Upper lobe of right lung (tissue), 1 donor: Measurements from ENCODE around the gene NGEF. TPM values are rescaled to one million over a fixed set of nuclear protein-coding genes. Genes with fewer than 3 reads are reported as not detected.
A peak's percentile ranks its signal among the peaks of the same experiment; 100 is the strongest.

Experiments
- ATAC-seq: fragments of 200-7000 bp; cut with Tn5 transposase; one replicate; pipeline ENCODE4 v1.9.1; 2020; ENCODE audit warnings: mild to moderate bottlenecking, moderate library complexity
- DNase-seq: peaks from one replicate; pipeline ENCODE4 v3.0.0-alpha.2; 2020
- H3K27ac ChIP-seq: fragments of 200-600 bp; one replicate; pipeline ENCODE4 v1.8.0; 2022
- H3K27me3 ChIP-seq: fragments of 200-600 bp; one replicate; pipeline ENCODE4 v1.8.0; 2022; ENCODE audit warnings: mild to moderate bottlenecking
- H3K36me3 ChIP-seq: fragments of 200-600 bp; one replicate; pipeline ENCODE4 v1.8.0; 2022
- H3K4me1 ChIP-seq: fragments of 200-600 bp; one replicate; pipeline ENCODE4 v1.8.0; 2022
- H3K4me3 ChIP-seq: fragments of 200-600 bp; one replicate; pipeline ENCODE4 v1.8.0; 2022; ENCODE audit warnings: mild to moderate bottlenecking
- H3K9me3 ChIP-seq: fragments of 200-600 bp; one replicate; pipeline ENCODE4 v1.8.0; 2022
- CTCF ChIP-seq: fragments of 200-600 bp; IDR thresholded peaks from one replicate; pipeline ENCODE4 v1.8.0; 2022; ENCODE audit warnings: antibody characterized with exemption
- intact Hi-C: fragments of 100-400 bp; cut with DNase I; formaldehyde crosslinking; loops from one replicate; pipeline ENCODE4 v1.11.0; 2022
- total RNA-seq: library from RNA; stranded (reverse); fragmentation: NEBNext Ultra II Directional; extraction: Animal tissue kit (Norgen Biotek cat#: 25700); gene quantifications from one replicate; pipeline ENCODE4 v1.2.1, GENCODE V29; 2021
- donor health status: DM: no; HTN: yes; CAD: no; lungs with severe emphysema.

The NGEF gene
- total RNA-seq, 1 donor from 2014 or later: not detected

DNA sequence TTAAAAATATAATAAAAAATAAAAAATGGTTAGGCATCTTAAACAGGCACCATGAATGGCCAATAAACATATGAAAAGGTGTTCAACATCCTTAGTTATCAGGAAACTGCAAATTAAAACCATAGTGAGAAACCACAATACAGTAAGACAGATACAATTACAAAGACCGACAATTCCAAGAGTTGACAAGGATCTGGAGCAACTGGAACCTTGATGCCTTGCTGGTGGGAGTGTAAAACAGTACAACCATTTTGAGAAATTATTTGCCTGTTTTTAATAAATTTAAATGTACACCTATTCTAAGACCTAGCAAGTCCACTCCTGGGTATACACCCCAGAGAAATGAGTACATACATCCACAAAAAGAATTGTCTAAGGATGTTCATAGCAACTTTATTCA is 49.1 kb downstream of the NGEF start:
- intact Hi-C loops: no loop called here
- no peak for DNase-seq
- Histone ChIP-seq H3K27ac (no peak overlapping the region), H3K9me3 (no peaks in the 10 kb centered on the region), H3K4me3 (no peak overlapping the region), H3K36me3 (no peaks in the 10 kb centered on the region), H3K4me1 (no peaks in the 10 kb centered on the region), H3K27me3 (no peaks in the 10 kb centered on the region)
- no peak for ATAC-seq
- no peak for TF ChIP-seq CTCF

GRCh38 chr2:232960862-232961261 is 52.2 kb downstream of the NGEF start:
- Histone ChIP-seq H3K27me3 (no peaks in the 10 kb centered on the region), H3K27ac (no peak overlapping the region), H3K4me1 (no peaks in the 10 kb centered on the region), H3K36me3 (no peaks in the 10 kb centered on the region), H3K4me3 (no peak overlapping the region), H3K9me3 (no peaks in the 10 kb centered on the region)
- ATAC-seq: no peak
- intact Hi-C loops: no loop called here
- no peak for DNase-seq
- no peak for TF ChIP-seq CTCF

DNA sequence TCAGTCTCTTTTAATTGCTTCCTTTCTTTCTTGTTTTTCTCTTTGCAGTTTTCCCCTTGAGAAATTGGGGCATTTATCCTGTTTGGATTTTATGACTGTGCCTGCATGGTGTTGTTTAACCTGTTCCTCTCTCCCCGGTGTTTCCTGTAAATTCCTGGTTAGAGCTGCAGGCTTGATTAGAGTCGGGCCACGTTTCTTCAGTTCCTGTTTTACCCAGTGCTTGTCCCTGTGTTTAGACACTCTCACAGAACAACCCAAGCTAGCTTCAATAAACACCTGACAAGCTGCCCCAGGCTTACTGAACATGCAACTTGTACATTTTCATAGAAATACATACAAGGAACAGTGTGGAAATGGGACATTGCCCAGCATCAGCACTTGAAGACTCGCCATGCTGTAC is 53.9 kb downstream of the NGEF start:
- no peaks in the 10 kb centered on the region for H3K9me3 ChIP-seq
- ATAC-seq: no peak

GRCh38 chr2:232957657-232958090 is 55.4 kb downstream of the NGEF start:
- intact Hi-C loops: no loop called here
- no peaks in the 10 kb centered on the region for H3K36me3 ChIP-seq
- no peak for ATAC-seq

More for the DNA sequence above, 53.9 kb downstream of the NGEF start:
- TF ChIP-seq CTCF: no peak
- H3K4me1 ChIP-seq: no peaks in the 10 kb centered on the region
- H3K4me3 ChIP-seq: no peak overlapping the region
- DNase-seq: no peak
- H3K27ac ChIP-seq: no peak overlapping the region
- intact Hi-C loops: no loop called here
- no peaks in the 10 kb centered on the region for H3K36me3 ChIP-seq
- no peaks in the 10 kb centered on the region for H3K27me3 ChIP-seq

DNA sequence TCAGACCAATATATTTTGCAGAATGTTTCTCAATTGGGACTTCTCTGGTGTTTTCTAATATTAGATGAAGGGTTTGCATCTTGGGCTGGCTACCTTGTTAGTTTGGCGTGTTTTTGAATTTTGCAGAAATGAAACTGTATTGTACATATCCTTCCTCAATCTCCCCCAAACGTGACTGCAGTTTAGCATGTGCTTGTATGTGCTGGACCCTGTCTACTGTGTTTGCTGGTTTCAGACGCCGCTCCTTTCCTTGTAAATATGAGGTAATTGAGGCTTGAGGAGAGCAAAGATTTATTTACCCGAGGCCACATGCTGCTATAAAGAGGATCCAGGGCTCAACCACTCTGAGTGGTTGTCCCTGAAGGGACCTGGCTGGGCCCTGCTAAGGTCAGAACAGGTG is 57.2 kb downstream of the NGEF start:
- peak; percentile 25 for ATAC-seq
- no peak for TF ChIP-seq CTCF
- Histone ChIP-seq H3K36me3 (no peaks in the 10 kb centered on the region), H3K4me1 (no peaks in the 10 kb centered on the region), H3K4me3 (no peak overlapping the region), H3K9me3 (no peaks in the 10 kb centered on the region), H3K27ac (no peak overlapping the region), H3K27me3 (peaks cover 6% of the 10 kb centered on the region)
- no peak for DNase-seq
- intact Hi-C loops: no loop called here

More at GRCh38 chr2:232957657-232958090, 55.4 kb downstream of the NGEF start:
- no peaks in the 10 kb centered on the region for H3K4me1 ChIP-seq
- no peak overlapping the region for H3K27ac ChIP-seq
- no peak overlapping the region for H3K4me3 ChIP-seq
- no peak for TF ChIP-seq CTCF
- no peaks in the 10 kb centered on the region for H3K9me3 ChIP-seq
- H3K27me3 ChIP-seq: no peaks in the 10 kb centered on the region
- DNase-seq: no peak

DNA sequence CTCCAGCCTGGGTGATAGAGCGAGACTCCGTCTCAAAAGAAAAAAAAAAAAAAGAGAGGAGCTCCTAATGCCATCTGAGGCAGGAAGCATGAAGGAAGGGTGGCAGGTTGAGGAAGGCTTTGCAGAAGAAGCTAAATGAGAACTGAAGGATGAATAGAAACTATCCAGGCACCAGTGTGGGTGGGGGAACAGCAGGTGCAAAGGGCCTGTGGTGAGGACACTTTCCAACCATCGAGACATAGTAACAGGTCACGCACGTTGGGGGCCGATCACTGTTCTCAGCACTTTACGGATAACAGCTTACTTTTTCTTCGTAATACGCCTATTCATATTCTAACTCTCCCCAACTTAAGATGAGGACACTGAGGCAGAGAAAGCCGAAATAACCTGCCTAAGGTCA is 58.4 kb downstream of the NGEF start:
- ATAC-seq (no peak), DNase-seq (no peak)
- intact Hi-C loops: no loop called here
- Histone ChIP-seq H3K4me1 (no peaks in the 10 kb centered on the region), H3K36me3 (no peaks in the 10 kb centered on the region), H3K27me3 (peaks cover 6% of the 10 kb centered on the region), H3K4me3 (no peak overlapping the region), H3K9me3 (no peaks in the 10 kb centered on the region), H3K27ac (no peak overlapping the region)
- TF ChIP-seq CTCF: no peak
